PFSK-1 (cell line): ENCODE measurements around the gene MYO7B.

Experiments
- FOXP2 ChIP-seq: optimal IDR thresholded peaks from 2 replicates; pipeline ENCODE3; 2011; ENCODE audit warnings: borderline replicate concordance, control low read depth, inconsistent platforms; ENCODE audit not compliant: insufficient read depth; ENCODE audit errors: extremely low read length, extremely low read depth
- POLR2AphosphoS5 ChIP-seq: IDR thresholded peaks from 2 replicates; pipeline ENCODE4 v1.6.1; 2012; ENCODE audit warnings: low read depth, mild to moderate bottlenecking, control low read depth, low read length, moderate library complexity
- SIN3A ChIP-seq: IDR thresholded peaks from 2 replicates; pipeline ENCODE4 v1.6.1; 2012; ENCODE audit warnings: mild to moderate bottlenecking, low read length, moderate library complexity, borderline replicate concordance; ENCODE audit not compliant: insufficient read depth
- TAF1 ChIP-seq: IDR thresholded peaks from 2 replicates; pipeline ENCODE4 v1.6.1; 2012; ENCODE audit warnings: low read length, control low read depth, borderline replicate concordance; ENCODE audit not compliant: insufficient read depth
- TF ChIP-seq, protein P1 (sequence below), 2 experiments: IDR thresholded peaks; 2 replicates each; pipeline versions ENCODE4 v1.6.1 to v1.8.0; 2011 to 2012; ENCODE audit warnings: low read depth in 2 of 2, low read length in 2 of 2, control low read depth in 1 of 2, inconsistent platforms in 1 of 2, mild to moderate bottlenecking in 1 of 2, moderate library complexity in 1 of 2; ENCODE audit not compliant: insufficient read depth in 1 of 2

The MYO7B gene

DNA sequence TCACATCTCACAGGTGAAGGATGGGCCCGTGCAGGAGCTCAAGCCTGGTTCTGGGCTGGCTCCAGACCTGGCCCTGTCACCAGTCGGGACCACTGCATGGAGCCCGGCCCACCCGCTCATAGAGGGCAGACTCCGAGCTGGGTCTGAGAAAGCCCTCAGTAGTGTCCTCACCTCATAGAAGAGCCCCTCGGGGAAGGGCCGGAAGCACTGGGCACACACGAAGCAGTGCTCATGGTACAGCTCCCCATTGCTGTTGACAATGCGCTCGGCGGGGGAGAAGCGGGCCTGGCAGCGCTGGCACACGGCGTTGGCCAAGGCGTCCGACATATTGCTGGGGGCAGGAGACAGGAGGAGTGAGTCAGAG is 121.7 kb downstream of the MYO7B start:
- TF ChIP-seq, protein P1, sequence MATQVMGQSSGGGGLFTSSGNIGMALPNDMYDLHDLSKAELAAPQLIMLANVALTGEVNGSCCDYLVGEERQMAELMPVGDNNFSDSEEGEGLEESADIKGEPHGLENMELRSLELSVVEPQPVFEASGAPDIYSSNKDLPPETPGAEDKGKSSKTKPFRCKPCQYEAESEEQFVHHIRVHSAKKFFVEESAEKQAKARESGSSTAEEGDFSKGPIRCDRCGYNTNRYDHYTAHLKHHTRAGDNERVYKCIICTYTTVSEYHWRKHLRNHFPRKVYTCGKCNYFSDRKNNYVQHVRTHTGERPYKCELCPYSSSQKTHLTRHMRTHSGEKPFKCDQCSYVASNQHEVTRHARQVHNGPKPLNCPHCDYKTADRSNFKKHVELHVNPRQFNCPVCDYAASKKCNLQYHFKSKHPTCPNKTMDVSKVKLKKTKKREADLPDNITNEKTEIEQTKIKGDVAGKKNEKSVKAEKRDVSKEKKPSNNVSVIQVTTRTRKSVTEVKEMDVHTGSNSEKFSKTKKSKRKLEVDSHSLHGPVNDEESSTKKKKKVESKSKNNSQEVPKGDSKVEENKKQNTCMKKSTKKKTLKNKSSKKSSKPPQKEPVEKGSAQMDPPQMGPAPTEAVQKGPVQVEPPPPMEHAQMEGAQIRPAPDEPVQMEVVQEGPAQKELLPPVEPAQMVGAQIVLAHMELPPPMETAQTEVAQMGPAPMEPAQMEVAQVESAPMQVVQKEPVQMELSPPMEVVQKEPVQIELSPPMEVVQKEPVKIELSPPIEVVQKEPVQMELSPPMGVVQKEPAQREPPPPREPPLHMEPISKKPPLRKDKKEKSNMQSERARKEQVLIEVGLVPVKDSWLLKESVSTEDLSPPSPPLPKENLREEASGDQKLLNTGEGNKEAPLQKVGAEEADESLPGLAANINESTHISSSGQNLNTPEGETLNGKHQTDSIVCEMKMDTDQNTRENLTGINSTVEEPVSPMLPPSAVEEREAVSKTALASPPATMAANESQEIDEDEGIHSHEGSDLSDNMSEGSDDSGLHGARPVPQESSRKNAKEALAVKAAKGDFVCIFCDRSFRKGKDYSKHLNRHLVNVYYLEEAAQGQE (IDR thresholded peaks at IDR 0.05; ENCODE audit: insufficient read depth in 1 of 2, low read depth in 2 of 2, low read length in 2 of 2), result no peak
- no peak for TF ChIP-seq TAF1
- no peak for TF ChIP-seq POLR2AphosphoS5
- TF ChIP-seq SIN3A, result no peak
- no peak for TF ChIP-seq FOXP2

DNA sequence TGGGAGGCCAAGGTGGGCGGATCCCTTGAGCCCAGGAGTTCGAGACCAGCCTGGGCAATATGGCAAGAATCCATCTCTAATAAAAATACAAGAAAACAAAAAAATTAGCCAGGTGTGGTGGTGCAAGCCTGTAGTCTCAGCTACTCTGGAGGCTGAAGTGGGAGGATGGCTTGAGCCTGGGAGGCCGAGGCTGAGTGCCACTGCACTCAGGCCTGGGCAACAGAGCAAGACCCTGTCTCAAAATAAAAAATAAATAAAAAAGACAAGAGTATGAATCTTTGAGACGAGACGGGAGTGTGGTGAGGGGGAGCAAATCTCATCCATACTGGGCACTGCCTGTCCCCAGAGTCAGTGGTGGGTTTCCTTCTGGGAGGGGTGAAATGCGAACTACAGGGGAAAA is 122.7 kb downstream of the MYO7B start:
- no peak for TF ChIP-seq POLR2AphosphoS5
- TF ChIP-seq SIN3A, result no peak
- TF ChIP-seq, protein P1 (IDR thresholded peaks at IDR 0.05; ENCODE audit: insufficient read depth in 1 of 2, low read depth in 2 of 2, low read length in 2 of 2), result no peak
- TF ChIP-seq FOXP2, result no peak

DNA sequence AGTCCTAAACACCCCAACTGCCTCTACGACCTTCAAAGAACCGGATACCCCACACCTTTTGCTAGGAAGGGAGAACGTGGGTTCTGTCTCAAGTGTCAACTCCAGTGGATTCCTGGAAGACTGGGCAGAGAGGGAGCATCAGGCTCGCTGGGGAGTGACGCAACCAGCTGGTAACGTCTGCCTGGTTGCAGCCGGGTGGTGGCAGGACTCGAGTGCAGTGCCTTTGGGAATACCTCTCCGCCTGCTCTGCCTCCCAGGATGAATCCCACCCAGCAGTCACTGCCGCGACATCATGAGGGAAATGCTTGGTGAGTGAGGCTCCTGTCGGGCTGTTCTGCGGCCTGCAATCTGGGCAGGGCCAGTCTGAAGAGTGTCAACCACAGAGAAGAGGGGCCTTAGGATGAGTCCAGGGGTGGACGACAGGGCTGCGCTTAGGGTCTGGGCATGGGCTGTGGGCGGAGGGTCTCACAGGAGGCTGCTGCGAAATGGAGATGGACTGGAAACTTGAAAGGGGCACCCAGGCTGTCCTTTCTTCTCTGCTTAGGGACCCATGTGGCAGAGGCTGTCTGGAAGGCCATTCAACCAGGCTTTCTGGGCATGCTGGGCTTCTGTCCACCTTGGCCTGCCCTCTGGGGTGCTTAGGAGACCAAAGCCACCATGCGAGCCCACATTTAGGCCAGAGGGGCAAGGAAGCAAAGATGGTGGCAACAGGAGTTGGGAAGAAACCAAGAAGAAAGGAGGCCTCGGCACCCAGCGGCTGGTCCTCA is 123.3 kb downstream of the MYO7B start:
- TF ChIP-seq SIN3A (no peak), TAF1 (no peak), POLR2AphosphoS5 (no peak), FOXP2 (no peak)
- TF ChIP-seq, protein P1 (IDR thresholded peaks at IDR 0.05; ENCODE audit: insufficient read depth in 1 of 2, low read depth in 2 of 2, low read length in 2 of 2), result no peak

DNA sequence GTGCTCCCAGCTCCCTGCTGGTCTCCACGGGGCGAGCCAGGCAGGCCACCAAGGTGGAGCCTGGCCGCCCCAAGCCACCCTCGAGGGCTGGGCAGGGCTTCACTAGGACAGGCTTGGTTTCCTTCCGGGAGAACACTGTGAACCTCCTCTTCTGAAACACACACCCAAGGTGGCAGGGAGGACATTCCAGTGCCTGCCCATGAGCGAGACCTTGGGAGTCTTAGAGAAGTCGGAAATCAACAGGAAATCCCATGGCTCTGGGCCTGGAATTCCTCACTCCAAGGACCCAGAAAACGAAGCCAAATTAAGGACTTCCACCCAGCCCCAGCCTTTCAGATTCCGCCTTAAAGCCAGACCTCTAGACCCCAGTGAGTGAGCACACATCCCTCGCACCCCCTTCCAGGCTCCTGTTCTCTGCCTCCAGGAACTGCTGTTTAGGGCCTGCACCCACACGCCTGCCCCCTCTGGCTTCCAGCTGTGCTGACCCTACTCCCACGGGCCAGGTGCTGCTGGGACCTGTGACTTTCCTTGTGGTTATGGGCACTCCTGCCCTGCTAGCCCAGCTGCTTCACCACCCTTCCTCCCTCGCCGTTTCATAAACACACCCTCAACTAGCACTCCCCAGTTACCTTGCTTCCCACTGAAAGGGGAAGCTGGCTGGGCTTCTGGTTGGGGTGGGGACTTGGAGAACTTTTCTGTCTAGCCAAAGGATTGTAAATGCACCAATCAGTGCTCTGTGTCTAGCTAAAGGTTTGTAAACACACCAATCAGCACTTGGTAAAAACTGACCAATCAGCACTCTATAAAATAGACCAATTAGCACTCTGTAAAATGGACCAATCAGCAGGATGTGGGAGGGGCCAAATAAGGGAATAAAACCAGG is 124.2 kb downstream of the MYO7B start:
- TF ChIP-seq SIN3A (no peak), POLR2AphosphoS5 (no peak), FOXP2 (no peak)

DNA sequence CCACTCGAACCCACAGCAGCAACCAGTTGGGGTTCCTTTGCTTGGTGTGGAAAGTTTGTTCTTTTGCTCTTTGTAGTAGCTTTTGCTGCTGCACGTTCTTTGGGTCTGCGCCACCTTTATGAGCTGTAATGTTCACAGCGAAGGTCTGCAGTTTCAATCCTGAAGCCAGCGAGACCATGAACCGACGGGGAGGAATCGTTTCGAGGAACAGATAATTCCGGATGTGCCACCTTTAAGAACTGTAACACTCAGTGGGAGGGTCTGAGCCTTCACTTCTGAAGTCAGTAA is 124.8 kb downstream of the MYO7B start:
- TF ChIP-seq TAF1, result no peak
- no peak for TF ChIP-seq SIN3A

DNA sequence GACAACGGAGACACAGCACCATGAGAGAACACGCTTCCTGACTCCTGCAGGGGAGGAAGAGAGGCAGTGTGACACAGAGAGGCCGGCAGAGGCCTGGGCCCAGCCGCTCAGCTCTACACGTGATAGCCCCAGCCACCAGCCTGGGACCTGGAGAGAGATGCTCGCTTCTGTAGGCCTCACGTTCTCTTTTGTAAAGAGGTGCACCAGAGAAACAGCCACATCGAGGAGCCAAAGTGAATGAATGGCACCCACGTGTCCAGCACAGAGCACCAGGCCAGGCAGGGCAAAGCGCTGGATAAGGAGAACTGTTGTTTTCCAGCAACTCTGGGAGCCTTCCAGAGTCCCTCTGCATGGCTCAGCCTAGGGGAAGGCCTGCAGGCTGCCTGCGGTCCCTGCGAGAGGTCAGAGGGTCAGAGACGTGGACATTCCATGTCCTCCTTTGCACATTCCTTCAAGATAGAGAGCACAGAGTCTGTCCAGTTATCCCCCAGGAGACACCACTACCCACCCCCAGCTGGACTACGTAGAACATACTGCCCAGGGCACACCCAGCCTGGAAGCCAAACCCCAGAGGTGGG is 125.7 kb downstream of the MYO7B start:
- TF ChIP-seq, protein P1 (IDR thresholded peaks at IDR 0.05; ENCODE audit: insufficient read depth in 1 of 2, low read depth in 2 of 2, low read length in 2 of 2), result no peak
- TF ChIP-seq FOXP2 (no peak), POLR2AphosphoS5 (no peak), TAF1 (no peak), SIN3A (no peak)
